Breast epithelium (tissue), 3 donors: ENCODE results near the gene RCE1.

Experiments used
- CTCF ChIP-seq, 3 donors: fragments of 450-650 bp; IDR thresholded peaks; one replicate each; pipeline ENCODE4 v1.5.1; 2016 to 2017; ENCODE audit warnings: antibody characterized with exemption in 3 of 3, mild to moderate bottlenecking in 3 of 3, moderate library complexity in 3 of 3
- POLR2A ChIP-seq: fragments of 450-650 bp; IDR thresholded peaks from one replicate; pipeline ENCODE4 v1.6.1; 2016; ENCODE audit warnings: antibody characterized with exemption, mild to moderate bottlenecking, moderate library complexity
- POLR2AphosphoS5 ChIP-seq, 3 donors: sonication (generic); formaldehyde crosslinking; IDR thresholded peaks; one replicate each; pipeline ENCODE4 v1.6.1; 2017; ENCODE audit warnings: antibody characterized with exemption in 3 of 3

DNA sequence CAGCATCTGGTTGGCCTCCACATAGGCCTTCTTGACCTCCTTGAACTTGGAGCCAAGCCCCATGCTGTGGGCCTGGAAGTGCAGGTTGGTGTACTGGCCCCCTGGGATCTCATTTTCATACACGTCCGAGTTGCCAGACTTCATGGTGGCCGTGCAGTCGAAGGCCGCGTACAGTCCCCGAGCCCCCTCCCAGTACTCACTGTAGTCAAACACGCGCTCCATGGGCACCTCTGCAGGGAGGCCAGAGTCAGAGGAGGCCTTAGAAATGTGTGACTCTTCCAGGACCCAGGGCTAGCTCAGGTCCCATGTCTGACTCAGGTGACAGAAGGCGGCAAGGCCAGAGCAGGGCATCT lies 7.0 kb downstream of the RCE1 start:
- TF ChIP-seq CTCF (IDR thresholded peaks at IDR 0.05) (no peak), POLR2AphosphoS5 (IDR thresholded peaks at IDR 0.05) (no peak), POLR2A (no peak)
